Heart left ventricle (tissue), 16 donors: ENCODE results near the gene PACS1. TPM values are rescaled to one million over a fixed set of nuclear protein-coding genes. Genes with fewer than 3 reads are reported as not detected.

ENCODE experiments used
- ATAC-seq, 4 donors: fragments of 200-7000 bp; cut with Tn5 transposase; one replicate each; pipeline ENCODE4 v1.9.1; 2020 to 2022; ENCODE audit warnings: moderate library complexity in 4 of 4, mild to moderate bottlenecking in 3 of 4, moderate number of reproducible peaks in 1 of 4
- DNase-seq, 5 donors: peaks; one replicate each; pipeline ENCODE4 v3.0.0-alpha.2; 2020
- H3K27ac ChIP-seq, 12 donors: fragments of 200-600 bp; sonication (generic) in 4 of 12; one replicate each; pipeline versions ENCODE4 v1.5.0 to v1.8.0; 2016 to 2022; ENCODE audit warnings: mild to moderate bottlenecking in 2 of 12
- H3K27me3 ChIP-seq, 9 donors: fragments of 200-600 bp; sonication (generic) in 2 of 9; one replicate each; pipeline versions ENCODE4 v1.5.1 to v1.8.0; 2016 to 2022; ENCODE audit warnings: mild to moderate bottlenecking in 3 of 9
- H3K36me3 ChIP-seq, 9 donors: fragments of 200-600 bp; sonication (generic) in 2 of 9; one replicate each; pipeline versions ENCODE4 v1.5.0 to v1.8.0; 2018 to 2022; ENCODE audit warnings: mild to moderate bottlenecking in 2 of 9
- H3K4me1 ChIP-seq, 12 donors: fragments of 200-600 bp; sonication (generic) in 4 of 12; one replicate each; pipeline versions ENCODE4 v1.5.0 to v1.8.0; 2016 to 2022; ENCODE audit warnings: mild to moderate bottlenecking in 3 of 12
- H3K4me3 ChIP-seq, 12 donors: fragments of 200-600 bp; sonication (generic) in 4 of 12; one replicate each; pipeline versions ENCODE4 v1.5.0 to v1.8.0; 2017 to 2022; ENCODE audit warnings: mild to moderate bottlenecking in 9 of 12, moderate library complexity in 4 of 12
- H3K9me3 ChIP-seq, 12 donors: fragments of 200-600 bp; sonication (generic) in 4 of 12; one replicate each; pipeline versions ENCODE4 v1.5.0 to v1.8.0; 2016 to 2022; ENCODE audit warnings: mild to moderate bottlenecking in 1 of 12
- CTCF ChIP-seq, 12 donors: fragments of 200-600 bp; sonication (generic) in 4 of 12; IDR thresholded peaks; one replicate each; pipeline versions ENCODE4 v1.5.0 to v1.8.0; 2018 to 2022; ENCODE audit warnings: antibody characterized with exemption in 12 of 12, mild to moderate bottlenecking in 5 of 12
- POLR2A ChIP-seq, 2 donors: fragments of 450-650 bp; IDR thresholded peaks; one replicate each; pipeline ENCODE4 v1.6.1; 2017; ENCODE audit warnings: antibody characterized with exemption in 2 of 2, mild to moderate bottlenecking in 2 of 2, moderate library complexity in 2 of 2
- WGBS, 4 donors: extraction: QIAGEN DNeasy Blood & Tissue Kit in 2 of 4; methylation state at CpG; one replicate each; pipeline versions ENCODE4 v1.1.5 to v1.1.7; 2013 to 2018; 5-methylcytosine and 5-hydroxymethylcytosine counted together
- intact Hi-C, 10 donors: fragments of 100-400 bp; cut with DNase I; formaldehyde crosslinking; loops; one replicate each; pipeline versions ENCODE4 v1.11.1 to v1.14.2; 2022
- polyA plus RNA-seq, 2 donors: library from polyadenylated mRNA; stranded (reverse); fragments of 200-250 nt; gene quantifications; one replicate each; pipeline ENCODE4 v1.2.3, GENCODE V29; 2013
- total RNA-seq, 9 donors: library from RNA; depleted of rRNA in 2 of 9; stranded (reverse); fragments of >200 nt in 2 of 9; fragmentation: NEBNext Ultra II Directional in 3 of 9; extraction: Animal tissue kit (Norgen Biotek cat#: 25700) in 3 of 9; gene quantifications; one replicate each; pipeline versions ENCODE4 v1.1.0 to v1.2.4, GENCODE V29; 2016 to 2023
- donor health status: ischemic (EF 13 %, LVEDD 7.1; RV severe dilation, severe dysfunction).
- donor health status: healthy with polysubstance abuse.
- donor health status: DM: no; HTN: yes; CAD: no.
- donor health status: DM: no; HTN: no; CAD: no.
- donor health status: ischemic (EF 25% LVEDD 6.9; RV normal size, moderate dysfunction).
- donor health status: ischemic (EF 25% LVEDD 5.7; RV mildly dilated, moderate dysfunction).
- donor health status: healthy.
- donor health status: DM: yes; HTN: yes; CAD: no.
- donor health status: ischemic (EF 35%, LVEDD 5.7; RV mildly dilated, moderate dysfunction).
- donor health status: nonischemic (EF 11% LVEDD 7.7; RV severe dilation, severe dysfunction).
- donor health status: DM: yes; HTN: yes; CAD: no.
- donor health status: PGD.
- donor health status: ischemic (EF 29% LVEDD 5.4; RV normal size, mild dysfunction).
- donor health status: nonischemic (EF 23%, LVEDD 6.1; RV moderate dilation, normal function).

The PACS1 gene
- total and polyA plus RNA-seq, 11 donors = 30.6 to 151 (median 89.8) TPM

- peak in 3 of 5 donors; percentile 34 to 64 (median 43) for DNase-seq
- Histone ChIP-seq H3K4me1 (peaks cover 0 to 69% (median 48%) of the 10 kb centered on the region in 12 donors), H3K36me3 (peaks cover 0 to 25% (median 0%) of the 10 kb centered on the region in 9 donors), H3K27me3 (no peaks in the 10 kb centered on the region), H3K27ac (peak overlapping the region in 5 of 12 donors; percentile 16 to 81 (median 17)), H3K4me3 (peak overlapping the region in 1 of 12 donors; percentile 30), H3K9me3 (no peaks in the 10 kb centered on the region)
- intact Hi-C loops = loop anchor here in 1 of 10 donors (5.0 kb wide), 1 partner anchor 47 kb away; no protein-coding TSS in a partner anchor
- TF ChIP-seq POLR2A (IDR thresholded peaks at IDR 0.05) (no peak), CTCF (IDR thresholded peaks at IDR 0.05) (no peak)
- peak in 3 of 4 donors; percentile 39 to 71 (median 48) for ATAC-seq
- WGBS, 4 donors = 75 to 85% (median 80%) methylated on average over 9 of the region's 9 CpGs
These were observed 10.2 kb downstream of the PACS1 start for GRCh38 chr11:66080055-66080817.

GRCh38 chr11:66081505-66081904, 11.4 kb downstream of the PACS1 start:
- H3K4me1 ChIP-seq = peaks cover 0 to 71% (median 51%) of the 10 kb centered on the region in 12 donors
- H3K27me3 ChIP-seq = no peaks in the 10 kb centered on the region
- peaks cover 0 to 15% (median 0%) of the 10 kb centered on the region in 9 donors for H3K36me3 ChIP-seq
- H3K27ac ChIP-seq = peak overlapping the region in 5 of 12 donors; percentile 10 to 81 (median 16)
- 47 to 52% (median 48%) methylated on average over 5 of the region's 5 CpGs for WGBS, 4 donors
- no peaks in the 10 kb centered on the region for H3K9me3 ChIP-seq
- H3K4me3 ChIP-seq = peak overlapping the region in 1 of 12 donors; percentile 30
- TF ChIP-seq POLR2A (IDR thresholded peaks at IDR 0.05) = no peak
- TF ChIP-seq CTCF (IDR thresholded peaks at IDR 0.05) = no peak
- intact Hi-C loops = loop anchor here in 1 of 10 donors (5.0 kb wide), 1 partner anchor 46 kb away; no protein-coding TSS in a partner anchor
- ATAC-seq (peak in 2 of 4 donors; percentile 63), DNase-seq (peak in 4 of 5 donors; percentile 40 to 63 (median 46))

GRCh38 chr11:66082946-66083698, 13.1 kb downstream of the PACS1 start:
- WGBS, 4 donors = 34 to 42% (median 41%) methylated on average over 4 of the region's 4 CpGs
- no peak overlapping the region for H3K4me3 ChIP-seq
- intact Hi-C loops = loop anchor here in 1 of 10 donors (5.0 kb wide), 1 partner anchor 44 kb away; no protein-coding TSS in a partner anchor
- DNase-seq = no peak
- ATAC-seq = no peak
- H3K36me3 ChIP-seq = peaks cover 0 to 4% (median 0%) of the 10 kb centered on the region in 9 donors
- H3K4me1 ChIP-seq = peaks cover 0 to 74% (median 46%) of the 10 kb centered on the region in 12 donors
- TF ChIP-seq CTCF (IDR thresholded peaks at IDR 0.05) (no peak), POLR2A (IDR thresholded peaks at IDR 0.05) (no peak)
- H3K27me3 ChIP-seq = no peaks in the 10 kb centered on the region
- H3K27ac ChIP-seq = peak overlapping the region in 7 of 12 donors; percentile 11 to 81 (median 40)
- no peaks in the 10 kb centered on the region for H3K9me3 ChIP-seq
